ELR (cell line): ENCODE data around the gene MTCL1.

Experiments
- DNase-seq: peaks from one replicate; pipeline ENCODE4 v3.0.0-alpha.2; 2015; ENCODE audit warnings: low read depth

MTCL1 gene

DNA sequence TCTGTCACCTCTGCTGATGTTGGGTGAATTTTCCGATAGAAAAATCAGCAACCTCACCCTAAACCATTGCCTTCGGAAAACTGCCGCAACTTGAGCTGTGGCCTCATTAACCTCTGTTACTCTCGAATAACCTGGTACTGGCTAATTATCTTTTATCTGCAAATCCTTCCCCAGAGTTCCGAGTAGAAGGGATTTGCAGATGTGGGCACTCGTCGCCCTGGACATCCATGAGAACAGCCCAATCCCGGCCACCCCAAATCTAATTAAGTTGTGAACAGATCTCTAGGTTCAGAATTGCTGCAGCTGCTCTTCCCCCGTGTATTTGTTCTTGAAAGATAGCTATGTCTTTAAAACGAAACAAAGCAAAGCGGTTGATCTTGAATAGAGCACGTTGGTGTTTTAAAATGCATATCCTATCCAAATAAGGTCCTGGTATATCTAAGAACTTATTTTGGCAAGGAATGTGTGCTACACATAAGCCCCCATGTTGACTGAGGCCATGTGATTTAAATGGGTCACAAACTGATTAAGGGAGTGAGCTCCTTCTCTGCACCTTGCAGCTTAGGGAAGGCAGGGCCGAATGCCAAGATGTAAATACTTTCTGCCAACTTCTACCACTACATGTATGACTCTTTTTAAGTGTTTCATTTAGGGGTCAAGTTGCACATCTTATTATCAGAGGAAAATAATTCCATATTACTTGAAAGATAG is 88.2 kb downstream of the MTCL1 start:
- no peak for DNase-seq

DNA sequence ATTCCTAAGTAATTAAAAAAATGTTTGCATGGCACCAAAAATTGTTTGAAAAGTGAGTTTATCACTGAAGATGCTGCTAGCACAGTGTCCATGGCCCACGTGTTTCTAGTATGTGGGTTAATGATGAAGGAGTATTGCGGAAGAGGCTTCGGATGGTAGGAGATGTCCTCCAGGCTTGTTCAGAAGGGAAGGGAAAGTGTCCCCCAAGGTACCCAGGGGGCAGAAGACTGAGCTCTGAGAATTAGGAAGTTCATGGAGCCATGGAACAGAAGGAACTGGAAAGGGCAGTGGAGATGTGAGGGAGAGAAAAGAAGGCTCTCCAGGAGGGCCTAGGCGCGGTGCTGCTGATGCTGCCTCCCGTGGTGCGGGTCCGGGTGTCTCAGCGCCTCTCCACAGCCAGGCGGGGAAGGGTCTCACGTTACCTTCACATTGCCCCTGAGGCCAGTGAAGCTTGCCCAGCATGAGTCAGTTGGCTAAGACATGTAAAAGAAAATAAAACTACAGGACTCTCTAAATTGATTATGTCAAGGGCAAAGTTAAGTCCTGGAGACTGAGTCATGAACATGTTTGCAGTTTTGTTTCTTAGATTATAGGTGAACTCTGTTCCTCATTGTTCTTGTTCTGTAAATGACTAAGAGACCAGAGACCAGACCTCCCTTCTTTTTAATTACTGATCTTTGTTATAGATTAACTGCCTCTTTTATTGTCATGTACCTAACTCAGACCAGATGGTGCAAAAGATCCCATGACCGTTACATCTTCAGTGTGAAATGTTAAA is 89.0 kb downstream of the MTCL1 start:
- peak; percentile 77 for DNase-seq

DNA sequence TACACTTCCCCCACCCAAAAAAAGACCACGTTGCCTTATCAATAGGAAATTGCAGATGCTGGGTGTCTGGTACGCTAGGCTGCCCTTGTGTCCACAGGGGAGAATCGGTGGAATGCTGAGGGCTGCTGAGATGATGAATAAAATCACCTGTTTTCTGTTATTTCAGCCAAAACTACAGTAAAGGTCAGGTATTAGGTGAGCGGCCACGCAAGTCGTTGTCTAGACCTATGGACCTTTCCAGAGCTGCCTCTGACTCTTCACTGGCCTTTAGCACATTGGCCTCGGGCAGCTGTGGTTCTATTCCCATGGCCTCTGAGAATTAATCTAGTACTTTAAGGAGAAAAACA is 89.6 kb downstream of the MTCL1 start:
- DNase-seq = no peak

DNA sequence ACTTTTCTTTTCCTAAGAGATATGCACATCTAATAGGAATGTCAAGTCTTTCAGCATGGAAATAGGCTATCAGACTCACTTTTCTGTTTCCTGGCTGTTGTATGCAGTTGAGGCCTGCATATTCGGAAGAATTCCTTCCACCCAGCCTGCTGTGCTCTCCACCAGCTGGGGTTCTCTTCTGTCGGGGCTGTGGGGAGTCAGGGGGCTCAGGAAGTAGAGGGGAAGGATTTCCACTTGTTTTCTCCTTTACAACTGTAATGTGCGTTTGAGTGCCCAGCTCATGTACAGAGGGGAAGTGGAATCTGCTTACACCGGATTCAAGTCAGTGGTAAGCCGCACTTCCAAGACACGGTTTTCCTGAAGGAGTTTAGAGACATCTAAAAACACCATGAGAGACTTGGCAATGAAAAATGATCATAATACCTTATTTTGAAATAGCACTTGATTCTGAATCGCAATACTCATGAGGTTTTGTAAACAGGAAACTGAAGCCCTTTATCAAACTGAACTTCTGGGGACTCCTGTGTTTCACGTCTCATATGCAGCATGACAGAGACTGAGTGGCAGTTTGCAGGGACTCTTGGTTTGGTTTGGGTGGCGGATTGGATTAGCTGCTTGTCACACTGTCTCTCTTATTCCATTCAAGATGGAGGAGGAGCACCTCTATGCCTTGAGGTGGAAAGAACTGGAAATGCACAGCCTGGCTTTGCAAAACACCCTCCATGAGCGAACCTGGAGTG is 90.4 kb downstream of the MTCL1 start:
- no peak for DNase-seq

DNA sequence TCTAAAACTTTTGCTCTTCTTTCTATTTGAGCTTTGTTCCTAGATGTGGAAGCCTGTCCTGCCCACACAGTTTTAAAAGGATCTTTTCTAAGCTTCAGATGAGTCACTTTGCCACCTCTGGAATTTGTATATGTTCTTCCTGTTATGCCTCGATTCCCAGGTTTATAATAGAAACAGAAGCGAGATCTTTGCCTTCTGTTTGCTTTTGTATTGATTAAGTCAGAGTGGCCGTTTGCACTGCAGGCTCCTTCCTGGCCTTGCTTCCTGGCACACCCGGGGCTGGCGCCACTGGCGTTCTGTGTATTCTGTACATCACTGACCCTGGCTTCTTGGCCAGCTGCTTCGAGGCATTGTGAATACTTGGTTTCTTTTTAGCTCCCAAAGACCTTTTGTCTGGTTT is 91.8 kb downstream of the MTCL1 start:
- peak; percentile 69 for DNase-seq

DNA sequence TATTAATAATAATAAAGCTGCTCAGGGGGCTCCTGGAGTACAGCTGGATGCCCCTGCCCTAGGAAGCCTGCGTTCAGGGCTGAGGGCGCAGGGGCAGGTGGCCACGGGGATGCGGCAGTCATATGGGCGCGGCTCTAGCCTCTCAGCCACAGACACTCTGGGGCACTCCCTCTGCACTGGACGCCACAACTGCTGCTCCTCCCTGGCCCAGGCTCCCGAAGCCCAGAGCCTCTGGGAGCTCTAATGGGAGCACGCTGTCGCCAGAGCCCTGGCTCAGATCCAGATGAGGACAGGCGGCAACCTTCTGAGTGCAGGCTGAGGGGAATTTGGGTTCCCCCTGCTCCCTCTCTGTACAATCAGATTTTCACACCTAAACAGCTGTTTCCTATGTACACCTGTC is 93.6 kb downstream of the MTCL1 start:
- no peak for DNase-seq

DNA sequence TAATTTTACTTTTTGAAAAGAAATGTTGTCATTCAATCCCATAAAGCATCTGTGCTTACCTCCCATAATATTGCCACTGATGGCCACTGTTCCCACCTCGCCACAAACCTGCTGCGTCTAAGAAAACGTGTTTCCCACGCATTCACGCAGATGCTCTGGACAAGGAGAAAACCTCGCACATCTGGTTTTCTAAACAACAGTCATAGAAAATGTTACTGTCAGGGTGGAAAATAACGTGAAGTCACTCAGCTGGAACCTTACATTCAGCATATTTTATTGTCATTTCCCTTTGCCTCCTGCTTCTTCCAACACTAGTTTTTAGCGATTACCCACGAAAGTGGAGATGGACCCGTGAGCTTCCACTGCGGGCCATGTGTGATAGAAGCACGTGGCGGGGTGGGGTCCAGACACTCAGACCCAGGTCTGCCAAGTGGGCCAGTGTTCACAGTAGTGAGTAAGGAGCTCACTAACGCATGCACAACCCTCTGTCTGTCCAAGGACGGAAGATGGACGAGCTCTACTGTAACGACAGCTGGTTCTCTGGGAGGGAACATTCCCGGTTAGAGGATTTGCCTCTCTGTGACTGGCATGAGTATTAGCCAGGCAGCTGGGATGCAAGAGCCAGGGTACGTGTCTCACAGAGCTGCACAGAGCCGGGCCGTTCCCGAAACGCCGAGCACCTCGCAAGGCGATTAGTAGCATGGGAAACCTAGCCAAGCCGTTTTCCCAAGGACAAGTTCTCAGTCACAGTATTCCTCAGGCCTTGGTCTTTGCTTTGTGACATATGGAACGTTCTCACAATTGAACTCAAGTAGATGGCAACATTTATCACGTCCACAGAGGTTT is 94.5 kb downstream of the MTCL1 start:
- DNase-seq = peak; percentile 71

DNA sequence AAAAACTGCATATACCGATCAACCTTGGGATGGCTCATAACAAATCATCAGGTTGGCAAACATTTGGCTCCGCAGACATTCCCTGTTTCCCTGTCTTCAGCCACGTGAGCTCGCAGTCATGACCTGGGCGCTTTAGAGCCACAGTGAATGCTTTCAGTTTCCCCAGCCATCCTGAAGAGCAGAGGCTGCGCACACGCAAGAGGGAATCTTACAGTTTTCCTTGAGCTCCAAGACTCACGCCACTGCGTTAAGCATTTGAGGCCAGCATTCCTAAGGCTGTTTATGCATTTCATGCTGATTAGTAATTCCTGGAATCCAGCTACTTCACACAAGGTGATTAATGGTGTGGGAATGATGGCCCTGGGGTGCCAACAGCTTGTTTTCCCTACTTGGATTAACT is 95.1 kb downstream of the MTCL1 start:
- peak; percentile 100 for DNase-seq

DNA sequence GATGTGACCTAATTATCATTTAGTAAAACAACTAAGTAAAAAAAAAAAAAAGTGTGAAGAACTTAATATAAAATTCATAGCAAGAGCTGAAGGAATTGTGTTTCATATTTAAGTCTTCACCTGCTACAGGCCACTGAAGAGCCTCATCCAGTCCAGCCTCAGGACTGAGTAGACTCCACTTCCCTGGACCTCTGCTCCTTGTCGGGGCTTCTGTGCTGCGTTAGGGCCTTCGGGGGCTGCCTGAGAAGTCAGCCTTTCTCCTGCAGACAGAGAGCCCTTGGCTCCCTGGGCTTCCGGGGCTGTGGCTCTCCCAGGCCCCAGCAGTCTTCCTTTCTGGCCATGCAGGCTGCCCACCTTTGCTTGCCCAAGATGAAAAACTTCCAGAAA is 95.5 kb downstream of the MTCL1 start:
- DNase-seq = peak; percentile 70

DNA sequence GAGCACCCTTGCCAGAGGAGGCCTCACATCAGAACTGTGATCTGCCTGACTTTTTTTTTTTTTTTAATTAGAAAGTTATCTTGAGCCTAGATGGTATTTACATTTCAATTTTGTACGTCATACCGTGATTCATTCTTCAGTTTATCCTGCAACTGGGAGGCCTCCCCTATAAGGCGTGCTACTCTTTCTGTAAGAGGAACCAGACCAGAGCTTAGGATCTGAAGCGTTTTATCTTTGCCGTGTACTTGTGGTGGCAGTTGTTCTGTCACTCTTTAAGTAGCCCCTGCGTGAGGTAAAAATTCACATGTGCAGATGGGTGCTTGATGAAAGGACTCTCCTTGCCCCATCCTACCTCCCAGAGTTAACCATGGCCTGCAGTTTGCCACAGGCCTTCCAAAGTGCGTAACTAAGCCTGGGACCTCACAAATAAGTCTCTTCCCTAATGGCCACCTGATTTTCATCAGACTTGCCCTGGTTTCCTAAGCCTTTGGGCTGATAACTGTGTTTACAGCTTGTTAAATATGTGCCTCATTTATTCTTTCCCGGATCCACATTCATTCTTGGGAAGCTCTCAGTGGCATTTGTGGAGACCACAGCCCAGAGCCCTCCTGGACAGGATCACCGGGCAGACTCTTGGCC is 96.0 kb downstream of the MTCL1 start:
- peak; percentile 95 for DNase-seq

DNA sequence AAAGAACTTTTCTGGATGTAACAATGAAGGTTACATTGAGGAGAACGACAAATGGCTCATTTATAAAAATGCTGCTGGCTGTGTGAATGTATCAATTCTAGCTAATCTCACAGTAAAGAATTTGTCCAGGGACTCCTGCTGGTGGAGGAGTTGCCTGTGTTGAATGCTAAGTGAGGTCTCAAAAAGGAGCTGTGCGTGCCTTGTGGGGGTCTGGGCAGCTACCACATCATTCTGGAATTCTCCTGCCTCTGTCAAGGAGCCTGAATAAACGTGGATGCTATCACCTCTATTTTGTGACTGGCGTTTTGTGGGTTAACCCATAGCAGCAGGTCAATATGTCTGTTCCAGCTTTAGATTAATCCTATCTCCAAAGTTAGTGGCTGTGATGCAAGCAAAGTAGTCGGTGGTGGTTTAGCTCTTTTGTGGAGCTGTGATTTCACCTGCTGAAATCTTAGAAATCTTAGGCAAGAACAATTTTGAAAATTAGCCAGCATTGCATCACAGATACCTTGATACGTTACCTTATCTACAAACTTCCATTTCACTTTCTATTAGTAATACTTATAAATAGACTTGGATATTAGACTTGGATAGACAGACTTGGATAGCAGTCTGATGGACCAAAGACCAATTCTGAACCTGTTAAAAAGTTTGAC is 96.8 kb downstream of the MTCL1 start:
- no peak for DNase-seq

DNA sequence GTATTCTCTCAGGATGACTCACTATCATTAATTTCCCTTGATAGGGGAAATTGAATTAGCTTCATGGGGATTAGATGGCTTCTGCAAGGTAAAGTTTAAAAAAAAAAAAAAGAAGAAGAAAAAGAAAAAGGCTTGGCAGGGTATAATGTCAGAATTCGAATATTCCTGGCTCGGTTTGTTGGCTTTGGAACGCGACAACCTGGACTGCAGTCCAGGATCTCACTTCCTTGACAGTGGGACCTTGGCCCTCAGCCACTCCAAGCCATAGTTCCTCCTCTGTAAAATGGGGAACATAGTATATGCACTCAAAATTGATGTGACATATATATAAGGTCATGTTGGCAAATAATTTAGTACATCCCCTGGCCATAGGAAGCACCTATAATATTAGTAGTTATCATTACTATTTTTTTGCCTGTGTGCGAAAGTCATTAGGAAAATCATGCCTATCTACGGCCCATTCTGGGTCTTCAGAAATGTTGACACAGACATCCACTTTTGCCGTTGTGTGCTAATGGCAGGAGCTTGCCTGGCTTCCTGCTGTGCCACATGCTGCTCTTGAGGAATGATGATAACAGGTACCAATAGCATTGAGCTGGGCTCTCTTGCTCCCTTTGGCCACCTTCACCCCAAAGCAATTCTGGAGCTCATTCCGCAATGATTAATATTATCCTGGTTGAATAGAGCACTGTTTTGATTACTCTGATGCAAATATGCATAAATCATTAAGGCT is 97.9 kb downstream of the MTCL1 start:
- DNase-seq = no peak

DNA sequence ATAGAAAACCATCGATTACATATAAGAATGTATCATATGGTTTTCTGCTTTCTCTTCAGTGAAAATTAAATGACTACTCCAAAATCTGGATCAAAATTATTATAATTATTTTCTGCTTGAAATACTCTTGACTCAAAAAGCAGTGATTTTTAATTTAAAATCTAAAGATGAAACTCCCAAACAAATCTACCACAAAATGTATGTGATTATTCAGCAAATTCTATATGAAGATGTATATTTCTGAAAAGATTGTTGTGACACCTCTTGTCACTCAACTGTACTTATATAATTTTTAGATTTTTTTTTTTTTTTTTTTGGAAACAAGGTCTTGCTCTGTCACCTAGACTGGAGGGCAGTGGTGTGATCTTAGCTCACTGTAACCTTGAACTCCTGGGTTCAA is 98.6 kb downstream of the MTCL1 start:
- no peak for DNase-seq

DNA sequence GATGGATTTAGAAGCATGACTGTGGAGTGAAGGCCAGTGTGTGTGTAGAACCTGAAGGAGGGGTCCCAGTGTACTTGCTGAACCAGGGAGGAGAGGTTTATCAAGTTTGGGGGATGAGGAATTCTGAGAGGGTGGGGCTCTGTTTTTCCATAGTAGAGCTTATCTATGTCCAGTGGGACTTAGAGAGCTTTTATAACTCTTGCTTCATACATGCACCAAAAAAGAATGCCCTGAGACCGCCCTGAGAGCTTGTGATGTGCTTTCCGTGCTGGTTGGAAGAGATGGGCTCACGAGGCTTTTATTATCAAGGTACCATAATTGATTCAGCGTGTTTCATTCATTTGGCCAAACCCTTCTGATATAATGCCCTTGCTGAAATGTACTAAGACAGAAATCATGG is 100.2 kb downstream of the MTCL1 start:
- DNase-seq = no peak

DNA sequence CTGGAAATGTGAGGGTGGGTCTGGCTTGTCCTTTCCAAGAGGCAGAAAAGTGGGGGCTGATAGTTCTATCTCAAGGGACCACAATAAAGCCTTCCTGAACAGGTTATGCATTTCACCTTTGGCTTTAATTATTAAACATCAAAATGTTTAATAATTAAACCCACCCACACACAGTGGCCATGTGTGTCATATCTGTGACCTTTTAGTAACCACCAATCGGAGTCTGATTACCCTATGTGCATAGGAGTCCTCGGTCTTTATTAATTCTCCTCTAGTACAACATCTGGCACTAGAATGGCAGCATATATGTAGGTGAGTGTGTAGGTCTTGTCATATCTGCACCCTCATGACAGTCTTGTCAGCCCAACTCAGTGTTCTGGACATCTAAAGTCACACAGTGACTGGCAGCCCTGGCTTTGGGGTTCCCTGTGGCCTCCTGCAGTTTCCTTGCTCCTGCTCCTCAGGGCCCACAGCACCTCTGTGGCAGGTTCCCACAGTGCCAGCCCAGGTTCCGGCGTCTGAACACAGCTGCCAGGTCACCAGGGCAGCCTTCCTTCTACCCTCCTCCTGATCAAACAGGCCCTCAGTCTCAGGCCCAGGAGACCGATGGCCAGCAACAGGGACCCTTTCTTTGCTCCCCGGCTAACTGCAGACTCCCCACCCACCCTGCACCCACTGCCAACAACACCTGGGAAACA is 100.9 kb downstream of the MTCL1 start:
- no peak for DNase-seq

DNA sequence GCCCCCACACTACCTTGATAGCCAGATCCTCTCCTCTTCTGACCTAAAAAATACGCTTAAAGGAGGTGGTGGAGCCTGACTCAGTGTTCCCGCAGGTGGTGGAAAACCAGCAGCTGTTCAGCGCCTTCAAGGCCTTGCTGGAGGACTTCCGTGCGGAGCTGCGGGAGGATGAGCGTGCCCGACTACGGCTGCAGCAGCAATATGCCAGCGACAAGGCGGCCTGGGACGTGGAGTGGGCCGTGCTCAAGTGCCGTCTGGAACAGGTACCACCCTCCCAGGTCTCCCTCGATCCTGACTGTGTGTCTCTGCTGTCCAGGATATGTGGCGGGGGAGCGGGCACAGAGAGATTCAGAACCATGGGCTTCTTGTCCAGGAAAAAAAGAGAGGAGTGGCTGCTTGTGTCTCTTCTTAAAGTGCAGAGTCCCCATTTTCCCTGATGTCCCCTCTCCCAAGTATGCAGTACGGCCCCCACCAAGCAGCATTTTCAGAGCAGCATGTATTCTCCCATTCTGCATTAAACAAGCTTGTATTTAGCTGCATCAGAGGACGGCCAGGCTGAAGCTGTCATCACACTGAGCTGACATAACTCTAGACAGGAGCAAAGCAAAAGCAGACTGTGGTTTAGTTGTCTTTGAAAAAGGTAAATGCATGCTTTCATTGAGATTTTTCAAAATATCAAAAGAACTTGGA is 101.6 kb downstream of the MTCL1 start:
- no peak for DNase-seq

DNA sequence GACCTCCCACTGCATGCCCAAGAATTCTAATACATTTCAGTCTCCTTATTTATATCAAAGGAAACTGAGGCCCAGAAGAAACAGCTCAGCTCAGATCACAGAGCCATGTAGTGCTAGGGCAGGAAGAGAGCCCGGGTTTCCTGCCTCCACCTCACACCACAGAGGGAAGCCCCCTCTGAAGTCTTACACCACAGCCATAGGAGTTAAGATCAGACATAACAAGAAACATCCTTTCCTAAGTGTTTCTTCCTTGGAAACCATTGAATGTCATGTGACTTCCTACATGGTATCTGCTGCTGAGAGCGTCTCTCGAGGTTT is 102.1 kb downstream of the MTCL1 start:
- no peak for DNase-seq

DNA sequence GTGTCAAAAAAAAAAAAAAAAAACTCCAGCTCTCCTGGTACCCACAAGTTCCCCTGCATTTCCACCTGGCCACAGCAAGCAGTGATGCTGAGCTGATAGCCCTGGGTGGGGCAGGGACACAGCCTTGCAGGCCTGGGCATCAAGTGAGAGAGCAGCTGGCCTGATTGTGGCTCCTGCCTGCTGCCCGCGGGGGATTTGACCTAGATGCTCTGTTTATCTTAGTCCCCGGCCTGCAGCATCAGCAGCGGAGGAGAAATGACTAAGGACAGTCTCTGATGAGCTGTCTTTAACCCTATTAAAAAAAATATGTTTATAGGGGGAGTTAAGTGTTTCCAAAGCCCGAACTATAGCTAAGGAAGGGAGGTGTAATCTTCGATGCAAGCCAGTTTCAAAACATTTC is 102.6 kb downstream of the MTCL1 start:
- DNase-seq = peak; percentile 76

DNA sequence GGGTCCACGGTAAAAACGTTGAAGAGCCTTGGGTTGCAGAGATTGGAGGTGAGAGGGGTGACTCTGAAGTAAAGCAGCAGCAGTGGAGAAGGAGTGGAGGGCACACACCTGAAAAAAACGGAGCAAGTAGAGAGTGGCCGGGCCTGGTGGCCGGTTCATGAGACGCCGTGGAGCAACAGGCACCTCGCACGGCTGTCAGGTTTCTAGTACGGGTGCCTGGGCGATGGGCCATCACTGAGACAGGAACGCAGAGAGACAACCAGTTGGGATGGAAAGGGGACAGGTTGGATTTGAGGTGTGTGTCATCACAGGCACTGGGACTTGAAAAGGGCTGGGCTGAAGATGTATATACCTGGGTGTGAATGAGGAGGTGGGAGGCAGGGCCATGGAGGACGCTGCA is 104.2 kb downstream of the MTCL1 start:
- no peak for DNase-seq
